Right lobe of liver (tissue), 6 donors: ENCODE results near the gene PCDHGA5. TPM values are rescaled to one million over a fixed set of nuclear protein-coding genes. Genes with fewer than 3 reads are reported as not detected.
"Not testable (repeated sequence)": the region's sequence is repeated elsewhere in the genome, so short reads cannot be mapped to it uniquely, and the experiment has no call there.

Experiments
- ATAC-seq, 4 donors: fragments of 200-7000 bp; cut with Tn5 transposase; one replicate each; pipeline ENCODE4 v1.9.1; 2020; ENCODE audit warnings: mild to moderate bottlenecking in 4 of 4, moderate library complexity in 4 of 4
- DNase-seq, 3 donors: peaks; one replicate each; pipeline ENCODE4 v3.0.0-alpha.2; 2020
- H3K27ac ChIP-seq, 3 donors: fragments of 200-600 bp; one replicate each; pipeline ENCODE4 v1.8.0; 2022
- H3K27me3 ChIP-seq, 2 donors: fragments of 200-600 bp; one replicate each; pipeline ENCODE4 v1.8.0; 2022
- H3K36me3 ChIP-seq, 4 donors: fragments of 200-600 bp; sonication (generic) in 1 of 4; one replicate each; pipeline versions ENCODE4 v1.5.1 to v1.8.0; 2017 to 2022; ENCODE audit warnings: control low read depth in 1 of 4
- H3K4me1 ChIP-seq, 4 donors: fragments of 200-600 bp; sonication (generic) in 1 of 4; one replicate each; pipeline versions ENCODE4 v1.5.1 to v1.8.0; 2017 to 2022; ENCODE audit warnings: control low read depth in 1 of 4
- H3K4me3 ChIP-seq, 3 donors: fragments of 200-600 bp; one replicate each; pipeline ENCODE4 v1.8.0; 2022
- H3K9me3 ChIP-seq, 4 donors: fragments of 200-600 bp; sonication (generic) in 1 of 4; one replicate each; pipeline versions ENCODE4 v1.5.1 to v1.8.0; 2017 to 2022; ENCODE audit warnings: control low read depth in 1 of 4
- CTCF ChIP-seq, 4 donors: fragments of 200-600 bp in 3 of 4; fragments of 450-650 bp in 1 of 4; IDR thresholded peaks; one replicate each; pipeline versions ENCODE4 v1.5.1 to v1.8.0; 2016 to 2022; ENCODE audit warnings: antibody characterized with exemption in 4 of 4, mild to moderate bottlenecking in 2 of 4
- POLR2A ChIP-seq: fragments of 450-650 bp; IDR thresholded peaks from one replicate; pipeline ENCODE4 v1.6.1; 2017; ENCODE audit warnings: antibody characterized with exemption, mild to moderate bottlenecking
- WGBS: methylation state at CpG from one replicate; pipeline ENCODE4 v1.1.6; 2018; ENCODE audit warnings: low coverage, low lambda C conversion rate; ENCODE audit not compliant: insufficient coverage; ENCODE audit errors: missing lambda C conversion rate; 5-methylcytosine and 5-hydroxymethylcytosine counted together
- intact Hi-C, 2 donors: fragments of 100-400 bp; cut with DNase I; formaldehyde crosslinking; loops; one replicate each; pipeline versions ENCODE4 v1.11.2 to v1.14.1; 2022
- total RNA-seq, 6 experiments: library from RNA; depleted of rRNA in 2 of 6; stranded (reverse); fragments of >200 nt in 2 of 6; fragmentation: NEBNext Ultra II Directional in 3 of 6; extraction: Animal tissue kit (Norgen Biotek cat#: 25700) in 3 of 6; gene quantifications; one replicate each; pipeline versions ENCODE4 v1.1.0 to v1.2.4, GENCODE V29; 2016 to 2023
- donor health status: DM: no; HTN: yes; CAD: no.
- donor health status: DM: no; HTN: no; CAD: no.
- donor health status: DM: no; HTN: no; CAD: no.
- donor health status: DM: no; HTN: yes; CAD: no.
- donor health status: DM: no; HTN: yes; CAD: no.

PCDHGA5 gene
- total RNA-seq, 6 experiments from 2014 or later = 0.32 to 1.2 (median 0.57) TPM

DNA sequence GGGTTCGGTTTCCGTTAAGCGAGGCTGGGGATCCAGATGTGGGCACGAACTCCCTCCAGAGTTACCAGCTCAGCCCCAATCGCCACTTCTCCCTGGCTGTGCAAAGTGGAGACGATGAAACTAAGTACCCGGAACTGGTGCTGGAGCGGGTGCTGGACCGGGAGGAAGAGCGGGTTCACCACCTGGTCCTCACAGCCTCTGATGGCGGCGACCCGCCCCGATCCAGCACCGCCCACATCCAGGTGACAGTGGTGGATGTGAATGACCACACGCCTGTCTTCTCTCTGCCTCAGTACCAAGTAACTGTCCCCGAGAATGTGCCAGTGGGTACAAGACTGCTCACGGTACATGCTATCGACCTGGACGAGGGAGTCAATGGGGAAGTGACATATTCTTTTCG lies 19.4 kb downstream of the PCDHGA5 start:
- TF ChIP-seq CTCF (IDR thresholded peaks at IDR 0.05) (no peak), POLR2A (no peak)
- DNase-seq (no peak), ATAC-seq (no peak)
- H3K4me3 ChIP-seq = no peak overlapping the region
- 28% methylated on average over 20 of the region's 21 CpGs for WGBS
- no peak overlapping the region for H3K27ac ChIP-seq
- H3K36me3 ChIP-seq = no peaks in the 10 kb centered on the region
- H3K9me3 ChIP-seq = peaks cover 0 to 4% (median under 1%) of the 10 kb centered on the region in 4 donors
- intact Hi-C loops = no loop called here
- H3K4me1 ChIP-seq = no peaks in the 10 kb centered on the region
- no peaks in the 10 kb centered on the region for H3K27me3 ChIP-seq

GRCh38 chr5:141384471-141385267 lies 20.7 kb downstream of the PCDHGA5 start:
- H3K9me3 ChIP-seq = peaks cover 0 to 14% (median 2%) of the 10 kb centered on the region in 4 donors
- DNase-seq (no peak), ATAC-seq (no peak)
- no peak overlapping the region for H3K27ac ChIP-seq
- H3K27me3 ChIP-seq = no peaks in the 10 kb centered on the region
- no peaks in the 10 kb centered on the region for H3K36me3 ChIP-seq
- no peak for TF ChIP-seq POLR2A
- no peak for TF ChIP-seq CTCF (IDR thresholded peaks at IDR 0.05)
- WGBS = 10% methylated on average over 4 of the region's 43 CpGs
- intact Hi-C loops = no loop called here
- H3K4me3 ChIP-seq = no peak overlapping the region
- H3K4me1 ChIP-seq = no peaks in the 10 kb centered on the region

GRCh38 chr5:141387557-141388311 lies 23.8 kb downstream of the PCDHGA5 start, which contains the start of gene PCDHGB4:
TSS of gene PCDHGB4 (plus strand) at chr5:141387698. CDS start at chr5:141387885, 187 bp downstream.
- H3K27ac ChIP-seq, H3K27me3 ChIP-seq, H3K36me3 ChIP-seq, H3K4me1 ChIP-seq, intact Hi-C loops, DNase-seq: not testable (repeated sequence)
- WGBS = 9% methylated on average over 17 of the region's 40 CpGs
- Histone ChIP-seq H3K4me3 (peak within 1 kb of the TSS; percentile 17 to 27 (median 24)), H3K9me3 (peaks cover 0 to 14% (median 5%) of the 10 kb centered on the region in 4 donors)
- ATAC-seq = peak; percentile 92 to 97 (median 96)
- TF ChIP-seq CTCF (IDR thresholded peaks at IDR 0.05) = peak; percentile 30 to 48 (median 45)

GRCh38 chr5:141388661-141389060 lies 24.7 kb downstream of the PCDHGA5 start:
- Histone ChIP-seq H3K4me1 (no peaks in the 10 kb centered on the region), H3K27me3 (no peaks in the 10 kb centered on the region), H3K36me3 (peaks cover 0 to 3% (median 0%) of the 10 kb centered on the region in 4 donors), H3K9me3 (peaks cover 0 to 14% (median 5%) of the 10 kb centered on the region in 4 donors), H3K4me3 (no peak overlapping the region), H3K27ac (no peak overlapping the region)
- 47% methylated on average over 10 of the region's 10 CpGs for WGBS
- ATAC-seq (no peak), DNase-seq (no peak)
- intact Hi-C loops = no loop called here
- TF ChIP-seq POLR2A (no peak), CTCF (IDR thresholded peaks at IDR 0.05) (no peak)
